Activated gamma-delta T cell treated with Interleukin-2 at 50 U/mL for 16 hours (primary cell): ENCODE data around the gene PNPLA5.

Source experiments
- DNase-seq: peaks from one replicate; pipeline ENCODE4 v3.0.0-alpha.2; 2020

PNPLA5 gene

GRCh38 chr22:43852573-43853327, 39.1 kb downstream of the PNPLA5 start:
- DNase-seq, result no peak

DNA sequence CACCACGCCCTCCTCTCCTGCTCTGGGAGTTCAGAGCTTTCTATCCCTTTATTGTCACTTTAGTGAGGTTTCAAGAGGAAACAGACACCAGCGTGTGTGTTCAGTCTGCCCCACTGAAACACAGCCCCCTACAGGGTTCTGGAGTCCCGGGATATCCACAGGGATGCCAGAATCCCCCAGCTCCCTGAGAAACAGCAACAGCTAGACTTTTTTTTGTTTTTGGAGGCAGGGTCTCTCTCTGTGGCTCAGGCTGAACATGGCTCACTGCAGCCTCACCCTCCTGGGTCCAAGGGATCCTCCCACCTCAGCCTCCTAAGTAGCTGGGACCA, 39.9 kb downstream of the PNPLA5 start:
- DNase-seq, result no peak

- DNase-seq, result no peak
Observed at GRCh38 chr22:43851058-43851978, 40.5 kb downstream of the PNPLA5 start.

GRCh38 chr22:43850529-43850928, 41.3 kb downstream of the PNPLA5 start:
- no peak for DNase-seq

- no peak for DNase-seq
Observed at GRCh38 chr22:43849731-43850130, 42.1 kb downstream of the PNPLA5 start.

- DNase-seq, result no peak
Observed at GRCh38 chr22:43848366-43849171, 43.2 kb downstream of the PNPLA5 start.

- DNase-seq, result no peak
Observed at GRCh38 chr22:43847376-43848289, 44.2 kb downstream of the PNPLA5 start.

GRCh38 chr22:43846966-43847365, 44.8 kb downstream of the PNPLA5 start:
- DNase-seq, result no peak

GRCh38 chr22:43845981-43846380, 45.8 kb downstream of the PNPLA5 start:
- no peak for DNase-seq

DNA sequence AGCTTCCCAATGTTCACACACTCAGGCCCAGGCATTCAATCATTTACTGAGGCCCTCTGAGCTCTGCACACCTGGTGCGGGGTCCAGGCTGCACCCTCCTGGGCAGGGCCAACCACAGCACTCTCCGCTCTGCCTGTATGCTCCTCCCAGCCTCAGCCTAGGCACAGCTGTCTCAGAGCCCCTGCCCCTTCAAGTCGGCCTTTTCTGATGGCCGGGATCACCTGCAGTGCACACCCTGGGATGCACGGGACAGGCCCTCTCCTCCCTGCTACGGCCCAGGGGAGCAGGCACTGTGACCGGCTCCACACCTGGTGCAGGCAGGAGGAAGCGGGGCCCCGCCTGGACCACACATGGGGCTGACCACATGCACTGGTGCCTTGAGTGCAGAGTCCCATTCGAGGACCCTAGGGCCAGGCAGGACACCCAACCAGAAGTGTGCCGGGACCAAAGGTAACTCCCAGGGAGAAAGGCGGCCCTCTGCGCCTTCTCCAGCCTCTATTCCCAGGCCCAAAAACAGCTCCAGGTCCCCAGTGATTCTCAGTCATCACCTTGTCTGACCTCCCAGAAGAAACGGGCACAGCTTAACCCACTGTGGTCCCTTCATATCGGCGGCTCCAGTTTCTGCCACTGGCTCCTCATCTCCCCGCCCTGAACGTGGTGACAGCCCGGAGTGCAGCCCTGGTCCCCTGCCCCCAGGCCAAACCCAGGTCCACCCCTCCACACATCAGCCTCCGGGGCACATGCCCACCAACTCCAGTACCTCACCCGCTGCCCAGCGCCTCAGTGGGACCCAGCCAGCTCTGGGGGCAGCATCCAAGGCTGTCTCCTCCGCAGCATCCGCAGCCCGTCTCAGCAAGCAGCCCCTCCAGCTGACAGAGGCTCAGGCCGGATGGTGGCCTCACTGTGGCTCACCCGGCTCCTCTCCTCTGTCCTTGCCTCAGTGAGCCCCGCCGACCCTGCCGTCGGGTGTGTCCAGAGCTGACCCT, 47.0 kb downstream of the PNPLA5 start:
- no peak for DNase-seq

- no peak for DNase-seq
Observed at GRCh38 chr22:43843783-43844530, 47.9 kb downstream of the PNPLA5 start.

- DNase-seq, result no peak
Observed at GRCh38 chr22:43841742-43842141, 50.1 kb downstream of the PNPLA5 start.

DNA sequence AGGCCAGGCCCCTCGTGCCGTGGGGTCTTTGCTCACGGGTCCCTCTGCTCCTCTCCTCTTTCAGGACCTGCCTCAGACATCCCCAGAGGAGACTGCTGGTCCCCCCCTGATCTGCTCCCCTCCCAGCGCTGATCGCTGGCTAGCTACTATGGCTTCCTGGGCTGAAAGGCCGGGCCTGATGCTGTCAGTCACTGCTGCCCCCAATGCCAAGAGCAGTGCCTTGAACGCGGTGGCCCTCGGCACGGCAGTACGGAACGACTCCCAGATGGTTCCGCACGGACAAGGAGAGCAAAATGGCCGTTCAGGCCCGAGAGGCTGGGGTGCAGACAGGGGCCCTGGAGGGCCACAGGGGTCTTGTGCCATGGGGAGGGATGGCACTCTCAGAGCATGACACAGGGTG, 51.0 kb downstream of the PNPLA5 start:
- DNase-seq, result no peak

DNA sequence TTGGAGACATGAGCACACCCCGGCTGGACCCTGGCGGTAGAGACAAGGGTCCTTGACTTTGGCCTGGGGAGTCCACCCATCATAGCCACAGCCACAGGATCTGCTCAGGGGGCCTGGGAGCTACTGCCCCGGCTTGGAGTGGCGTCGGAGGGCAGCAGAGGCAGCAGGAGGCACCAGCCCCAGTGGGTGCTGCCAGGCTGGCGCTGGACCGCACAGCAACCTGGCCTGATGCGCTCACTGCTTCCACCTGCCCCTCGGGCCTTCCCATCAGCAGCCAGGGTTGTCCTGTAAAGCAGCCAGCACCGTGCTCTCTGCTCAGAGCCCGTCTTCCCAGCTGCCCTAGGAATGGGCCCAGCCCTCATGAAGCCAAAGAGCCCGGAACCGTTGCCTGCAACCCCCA, 51.4 kb downstream of the PNPLA5 start:
- DNase-seq, result no peak

GRCh38 chr22:43839781-43840180, 52.0 kb downstream of the PNPLA5 start:
- no peak for DNase-seq

GRCh38 chr22:43838571-43839307, 53.1 kb downstream of the PNPLA5 start:
- no peak for DNase-seq

- no peak for DNase-seq
Observed at GRCh38 chr22:43838161-43838560, 53.7 kb downstream of the PNPLA5 start.

DNA sequence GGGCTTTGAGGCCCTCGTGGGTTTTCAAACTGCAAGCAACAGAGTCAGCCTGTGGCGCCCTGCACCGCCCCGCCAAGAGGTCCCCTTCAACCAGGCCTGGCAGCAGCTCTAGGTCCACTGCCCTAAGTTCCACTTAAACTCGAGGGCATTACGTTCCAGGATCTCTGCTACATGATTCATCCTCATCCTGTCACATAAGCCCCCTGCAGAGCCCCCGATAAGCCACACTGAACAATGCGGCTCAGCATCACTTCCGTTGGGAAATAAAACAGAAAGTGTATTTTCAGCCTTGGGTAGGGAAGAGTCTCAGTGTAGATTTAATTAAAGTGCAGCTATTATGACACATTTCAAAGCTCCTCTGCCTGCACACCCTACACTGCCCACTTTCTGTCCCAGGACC, 54.1 kb downstream of the PNPLA5 start:
- no peak for DNase-seq

GRCh38 chr22:43835736-43836135, 56.1 kb downstream of the PNPLA5 start:
- no peak for DNase-seq

DNA sequence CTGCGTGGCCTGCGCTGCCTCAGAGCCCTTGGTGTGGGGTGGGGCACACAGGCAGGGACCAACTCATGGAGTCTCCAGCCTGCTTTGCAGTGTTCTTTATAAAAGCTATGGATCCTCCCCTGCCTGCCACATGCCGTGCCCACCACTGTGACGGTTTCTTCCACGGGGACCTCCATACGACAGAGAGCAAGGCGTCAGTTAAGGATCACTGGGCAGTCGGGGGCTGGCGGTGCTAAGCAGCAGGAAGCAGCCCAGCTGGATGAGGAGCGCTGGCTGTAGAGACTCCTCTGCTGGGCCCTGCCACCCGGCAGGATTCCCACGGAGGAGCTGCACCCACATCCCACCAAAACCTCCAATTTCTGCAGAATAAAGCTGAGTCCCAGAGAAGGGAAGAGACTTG, 56.6 kb downstream of the PNPLA5 start:
- no peak for DNase-seq
